ENCODE results near the gene RBBP6. TPM values are rescaled to one million over a fixed set of nuclear protein-coding genes. Genes with fewer than 3 reads are reported as not detected.

RBBP6 gene
- total RNA-seq, 2 donors from 2014 or later, result 42.2 to 104 TPM

- no peaks in the 10 kb centered on the region for H3K36me3 ChIP-seq
- DNase-seq (ENCODE audit: low spot score) (no peak), ATAC-seq (ENCODE audit: insufficient number of reproducible peaks, low FRiP score, low read depth) (peak; percentile 91)
- no peaks in the 10 kb centered on the region for H3K9me3 ChIP-seq
- peak overlapping the region; percentile 57 to 72 for H3K27ac ChIP-seq
- no peak for TF ChIP-seq CTCF (IDR thresholded peaks at IDR 0.05)
- peaks cover 5 to 10% of the 10 kb centered on the region in 2 donors for H3K4me1 ChIP-seq (ENCODE audit: control insufficient read depth in 1 of 2, low read depth in 2 of 2)
- H3K27me3 ChIP-seq (replicated peaks; ENCODE audit: insufficient read depth), result no peaks in the 10 kb centered on the region
- H3K4me3 ChIP-seq, result no peak overlapping the region
Observed at GRCh38 chr16:24508614-24509013, 30.8 kb upstream of the RBBP6 start.

- H3K27ac ChIP-seq, result peak overlapping the region; percentile 57 to 72
Observed at GRCh38 chr16:24509536-24509935, 29.8 kb upstream of the RBBP6 start.

GRCh38 chr16:24511174-24511573 is 28.2 kb upstream of the RBBP6 start:
- Histone ChIP-seq H3K9me3 (no peaks in the 10 kb centered on the region), H3K27me3 (replicated peaks; ENCODE audit: insufficient read depth) (no peaks in the 10 kb centered on the region), H3K36me3 (no peaks in the 10 kb centered on the region), H3K4me1 (ENCODE audit: control insufficient read depth in 1 of 2, low read depth in 2 of 2) (peaks cover 5 to 10% of the 10 kb centered on the region in 2 donors), H3K27ac (no peak overlapping the region), H3K4me3 (no peak overlapping the region)
- DNase-seq (ENCODE audit: low spot score) (no peak), ATAC-seq (ENCODE audit: insufficient number of reproducible peaks, low FRiP score, low read depth) (no peak)
- no peak for TF ChIP-seq CTCF (IDR thresholded peaks at IDR 0.05)

More at GRCh38 chr16:24509536-24509935, 29.8 kb upstream of the RBBP6 start:
- Histone ChIP-seq H3K36me3 (no peaks in the 10 kb centered on the region), H3K27me3 (replicated peaks; ENCODE audit: insufficient read depth) (no peaks in the 10 kb centered on the region), H3K9me3 (no peaks in the 10 kb centered on the region), H3K4me3 (no peak overlapping the region), H3K4me1 (ENCODE audit: control insufficient read depth in 1 of 2, low read depth in 2 of 2) (peaks cover 5 to 10% of the 10 kb centered on the region in 2 donors)
- DNase-seq (ENCODE audit: low spot score), result no peak
- ATAC-seq (ENCODE audit: insufficient number of reproducible peaks, low FRiP score, low read depth), result no peak
- no peak for TF ChIP-seq CTCF (IDR thresholded peaks at IDR 0.05)

GRCh38 chr16:24511792-24512191 is 27.6 kb upstream of the RBBP6 start:
- peaks cover 5 to 10% of the 10 kb centered on the region in 2 donors for H3K4me1 ChIP-seq (ENCODE audit: control insufficient read depth in 1 of 2, low read depth in 2 of 2)
- no peak overlapping the region for H3K27ac ChIP-seq
- ATAC-seq (ENCODE audit: insufficient number of reproducible peaks, low FRiP score, low read depth) (no peak), DNase-seq (ENCODE audit: low spot score) (no peak)
- no peaks in the 10 kb centered on the region for H3K36me3 ChIP-seq
- no peaks in the 10 kb centered on the region for H3K9me3 ChIP-seq
- no peaks in the 10 kb centered on the region for H3K27me3 ChIP-seq (replicated peaks; ENCODE audit: insufficient read depth)
- no peak overlapping the region for H3K4me3 ChIP-seq
- no peak for TF ChIP-seq CTCF (IDR thresholded peaks at IDR 0.05)

- ATAC-seq (ENCODE audit: insufficient number of reproducible peaks, low FRiP score, low read depth) (no peak), DNase-seq (ENCODE audit: low spot score) (no peak)
- no peak for TF ChIP-seq CTCF (IDR thresholded peaks at IDR 0.05)
- H3K4me3 ChIP-seq, result no peak overlapping the region
- H3K27me3 ChIP-seq (replicated peaks; ENCODE audit: insufficient read depth), result no peaks in the 10 kb centered on the region
- H3K36me3 ChIP-seq, result no peaks in the 10 kb centered on the region
- H3K4me1 ChIP-seq (ENCODE audit: control insufficient read depth in 1 of 2, low read depth in 2 of 2), result peaks cover 2 to 8% of the 10 kb centered on the region in 2 donors
- no peaks in the 10 kb centered on the region for H3K9me3 ChIP-seq
- H3K27ac ChIP-seq, result no peak overlapping the region
Observed at GRCh38 chr16:24514096-24514495, 25.3 kb upstream of the RBBP6 start.

Measured in thoracic aorta (tissue), 2 donors.